VCaP (cell line): ENCODE data around the gene POMP.

ENCODE experiments used
- H3K27ac ChIP-seq: fragments of 450-650 bp; 2 replicates; pipeline ENCODE4 v1.5.1; 2017
- TF ChIP-seq, protein P1 (sequence below): fragments of 450-650 bp; conservative IDR thresholded peaks from 2 replicates; pipeline ENCODE4 v1.5.1; 2017; ENCODE audit warnings: mild to moderate bottlenecking, moderate library complexity

Gene POMP

GRCh38 chr13:28618230-28618994, 40.5 kb upstream of the POMP start:
- TF ChIP-seq, protein P1, sequence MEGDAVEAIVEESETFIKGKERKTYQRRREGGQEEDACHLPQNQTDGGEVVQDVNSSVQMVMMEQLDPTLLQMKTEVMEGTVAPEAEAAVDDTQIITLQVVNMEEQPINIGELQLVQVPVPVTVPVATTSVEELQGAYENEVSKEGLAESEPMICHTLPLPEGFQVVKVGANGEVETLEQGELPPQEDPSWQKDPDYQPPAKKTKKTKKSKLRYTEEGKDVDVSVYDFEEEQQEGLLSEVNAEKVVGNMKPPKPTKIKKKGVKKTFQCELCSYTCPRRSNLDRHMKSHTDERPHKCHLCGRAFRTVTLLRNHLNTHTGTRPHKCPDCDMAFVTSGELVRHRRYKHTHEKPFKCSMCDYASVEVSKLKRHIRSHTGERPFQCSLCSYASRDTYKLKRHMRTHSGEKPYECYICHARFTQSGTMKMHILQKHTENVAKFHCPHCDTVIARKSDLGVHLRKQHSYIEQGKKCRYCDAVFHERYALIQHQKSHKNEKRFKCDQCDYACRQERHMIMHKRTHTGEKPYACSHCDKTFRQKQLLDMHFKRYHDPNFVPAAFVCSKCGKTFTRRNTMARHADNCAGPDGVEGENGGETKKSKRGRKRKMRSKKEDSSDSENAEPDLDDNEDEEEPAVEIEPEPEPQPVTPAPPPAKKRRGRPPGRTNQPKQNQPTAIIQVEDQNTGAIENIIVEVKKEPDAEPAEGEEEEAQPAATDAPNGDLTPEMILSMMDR: no peak
- no peak overlapping the region for H3K27ac ChIP-seq

DNA sequence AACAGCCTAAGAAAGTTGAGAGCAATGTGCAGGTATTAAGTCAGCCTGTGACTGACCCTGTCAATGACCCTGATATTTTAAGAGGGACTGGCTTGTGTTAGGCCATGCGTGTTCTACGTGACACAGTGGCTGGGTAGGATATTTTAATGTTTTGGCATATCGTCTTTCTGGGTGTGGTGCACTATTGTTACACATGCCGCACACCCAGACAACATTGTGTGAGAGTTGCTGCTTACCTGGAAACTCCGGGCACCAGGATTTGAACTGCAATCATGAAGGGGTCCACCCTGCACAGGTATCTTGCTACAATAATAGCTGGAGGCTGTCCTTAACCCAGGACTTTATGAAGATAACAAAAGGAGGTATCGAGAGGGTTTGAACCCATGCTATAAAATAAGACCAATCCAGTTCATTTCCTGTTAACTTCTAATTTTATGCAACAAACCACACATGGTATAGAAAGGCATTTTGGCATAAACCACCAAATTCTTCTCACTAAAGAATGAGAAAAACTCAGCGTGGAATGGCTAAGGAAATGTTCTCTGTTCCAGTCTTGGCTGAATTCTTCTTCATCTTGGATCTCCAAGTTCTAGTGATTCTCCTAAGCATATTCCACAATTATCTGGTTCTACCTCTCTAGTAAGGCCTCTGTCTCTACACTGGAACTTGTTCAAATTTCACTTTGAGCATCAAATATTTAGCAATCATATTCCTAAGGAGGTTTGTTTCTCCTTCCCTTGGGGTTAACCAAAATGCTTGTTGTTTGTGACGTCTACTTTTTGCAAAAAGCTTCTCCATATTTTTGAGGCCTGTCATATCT, 38.7 kb upstream of the POMP start:
- no peak overlapping the region for H3K27ac ChIP-seq
- TF ChIP-seq, protein P1: no peak

DNA sequence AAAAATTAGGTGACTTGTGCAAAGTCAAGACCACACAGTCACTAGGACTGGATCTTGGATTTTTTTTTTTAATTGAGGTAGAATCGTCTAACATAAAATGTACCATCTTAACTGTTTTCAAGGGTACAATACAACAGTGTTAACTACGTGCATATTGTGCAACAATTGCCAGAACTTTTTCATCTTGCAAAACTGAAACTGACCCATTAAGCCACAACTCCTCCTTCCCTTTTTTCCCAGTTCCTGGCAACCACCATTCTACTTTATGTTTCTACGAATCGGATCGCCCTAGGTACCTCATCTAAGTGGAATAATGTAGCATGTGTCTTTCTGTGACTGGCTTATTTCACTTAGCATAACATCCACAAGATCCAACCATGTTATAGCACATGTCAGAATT, 37.5 kb upstream of the POMP start:
- no peak overlapping the region for H3K27ac ChIP-seq
- TF ChIP-seq, protein P1: no peak

DNA sequence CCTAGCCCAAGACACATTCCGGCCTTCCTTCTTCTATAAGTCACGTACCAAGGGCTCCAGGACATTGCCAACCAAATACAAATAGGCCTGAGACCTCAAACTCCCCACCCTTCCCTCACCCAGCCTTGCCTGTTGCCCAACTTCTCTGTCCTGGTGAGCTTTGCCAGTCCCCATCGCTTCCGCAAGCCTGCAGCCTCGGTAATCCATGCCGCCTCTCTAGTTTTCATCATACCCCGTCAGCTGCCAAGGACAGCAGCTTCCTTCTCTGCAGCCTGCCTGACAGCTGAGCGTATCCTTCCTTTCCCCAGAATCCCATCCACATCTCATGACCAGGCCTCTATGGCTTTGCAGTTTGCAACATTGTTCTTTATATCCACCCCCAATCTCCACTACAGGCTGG, 36.6 kb upstream of the POMP start:
- no peak overlapping the region for H3K27ac ChIP-seq

DNA sequence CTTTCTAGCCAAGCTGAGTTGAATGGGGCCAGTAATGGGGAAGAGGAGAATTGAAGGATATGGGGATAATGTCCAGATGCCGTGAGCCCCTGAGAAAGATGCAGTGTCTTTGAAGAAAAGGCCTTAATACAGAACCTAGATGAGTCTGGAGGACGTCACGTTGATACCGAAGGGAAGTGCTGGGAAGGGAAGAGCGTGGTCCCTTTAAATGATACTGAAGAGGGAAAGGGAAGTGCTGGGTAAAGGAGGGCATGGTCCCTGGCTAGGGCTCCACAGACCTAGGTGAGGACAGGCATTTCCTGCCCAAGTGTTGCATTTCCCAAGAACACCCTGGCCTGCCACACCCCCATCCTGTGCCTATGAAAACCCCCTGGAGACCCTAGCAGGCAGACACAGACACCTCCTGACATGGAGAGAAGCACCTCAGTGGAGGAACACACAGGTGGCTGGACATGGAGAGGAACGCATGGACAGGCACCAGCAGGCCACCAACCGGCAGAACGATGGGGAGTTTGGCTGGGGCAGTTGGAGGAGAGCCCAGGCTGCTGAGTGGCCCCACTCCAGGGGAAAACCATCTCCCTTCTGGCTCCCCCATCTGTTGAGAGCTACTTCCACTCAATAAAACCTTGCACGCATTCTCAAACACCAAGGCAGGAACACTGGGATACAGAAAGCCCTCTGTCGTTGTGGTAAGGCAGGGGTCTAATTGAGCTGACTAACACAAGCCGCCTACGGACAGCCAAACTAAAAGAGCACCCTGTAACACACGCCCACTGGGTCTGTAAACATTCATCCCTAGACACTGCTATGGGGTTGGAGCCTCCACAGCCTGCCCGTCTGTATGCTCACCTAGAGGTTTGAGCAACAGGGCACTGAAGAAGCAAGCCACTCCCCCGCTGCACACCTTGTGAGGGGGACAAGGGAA, 34.9 kb upstream of the POMP start:
- H3K27ac ChIP-seq: no peak overlapping the region
- TF ChIP-seq, protein P1: no peak

More for the DNA sequence above, 36.6 kb upstream of the POMP start:
- TF ChIP-seq, protein P1: no peak

DNA sequence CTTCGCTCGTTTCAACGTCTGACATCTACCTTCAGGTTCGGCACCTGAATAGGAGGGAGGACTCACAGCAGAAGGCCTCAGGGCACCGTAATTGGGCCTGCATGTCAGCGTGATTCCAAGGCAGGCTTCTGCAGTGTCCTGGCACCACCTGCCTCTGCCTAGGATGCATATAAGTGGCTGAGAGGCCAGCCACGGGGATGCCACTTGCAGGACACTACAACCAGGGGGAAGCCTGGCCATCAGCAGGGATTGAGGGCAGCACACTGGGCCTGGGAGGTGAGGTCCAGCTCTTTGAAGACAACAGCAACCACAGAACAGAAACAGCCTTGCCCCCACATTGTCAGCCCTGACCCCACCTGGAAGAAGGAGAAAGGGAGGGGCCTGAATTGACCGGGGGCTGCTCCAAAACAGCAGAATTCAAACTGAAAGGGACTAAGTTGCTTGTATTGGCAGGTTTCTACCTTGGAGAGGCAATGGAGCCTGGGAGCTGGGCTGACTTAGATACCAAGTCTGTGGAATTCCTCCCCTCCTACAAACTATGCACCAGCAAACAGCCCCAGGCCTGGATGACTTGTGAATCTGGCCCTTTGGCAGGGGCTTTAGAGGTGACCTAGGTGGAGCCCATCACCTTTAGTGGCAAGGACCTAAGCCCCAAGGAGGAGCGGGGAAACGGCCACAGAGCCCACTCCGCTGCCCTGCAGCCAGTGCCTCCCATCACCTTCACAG, 34.1 kb upstream of the POMP start:
- TF ChIP-seq, protein P1: no peak
- H3K27ac ChIP-seq: no peak overlapping the region
